GM12873 (cell line): Measurements from ENCODE around the gene CHRNA5.

Experiments used
- TF ChIP-seq, protein P1 (sequence below): IDR thresholded peaks from 2 replicates; pipeline ENCODE4 v1.5.1; 2012; ENCODE audit warnings: low read depth, mild to moderate bottlenecking, moderate library complexity, low read length, control low read depth; ENCODE audit not compliant: insufficient read depth; ENCODE audit errors: missing control alignments

CHRNA5 gene

DNA sequence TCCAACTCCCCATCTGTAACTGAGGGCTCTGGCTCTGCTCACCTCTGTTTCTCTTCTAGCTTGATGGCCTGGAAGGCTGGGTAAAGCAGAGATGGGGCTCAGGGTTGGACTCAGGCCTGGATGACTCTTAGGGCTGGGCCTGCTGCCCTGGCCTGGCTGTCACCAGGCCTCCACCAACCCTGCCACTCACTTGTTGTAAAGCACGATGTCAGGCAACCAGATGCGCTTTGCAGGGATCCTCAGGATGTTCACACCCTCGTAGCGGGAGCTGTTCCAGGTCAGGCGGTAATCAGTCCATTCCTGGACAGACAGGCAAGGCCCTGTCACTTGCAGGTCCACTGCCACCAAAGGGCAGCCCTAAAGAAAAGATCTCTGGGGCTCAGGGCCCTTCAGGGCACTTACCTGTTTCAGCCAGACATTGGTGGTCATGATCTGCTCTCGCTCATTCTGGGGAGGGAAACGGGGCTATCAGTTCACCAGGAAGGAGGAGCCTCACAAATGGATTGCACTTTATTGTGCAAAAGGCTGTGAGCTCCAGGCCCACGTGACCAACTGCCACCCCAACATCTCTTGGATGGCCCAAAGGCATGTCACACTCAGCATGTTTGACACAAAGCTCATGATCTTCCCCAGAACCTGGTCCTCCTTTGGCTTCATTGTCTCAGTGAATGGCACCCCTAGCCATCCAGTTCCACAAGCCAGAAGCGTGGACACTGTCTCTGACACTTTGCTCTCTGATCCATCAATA, 65.7 kb downstream of the CHRNA5 start:
- TF ChIP-seq, protein P1, sequence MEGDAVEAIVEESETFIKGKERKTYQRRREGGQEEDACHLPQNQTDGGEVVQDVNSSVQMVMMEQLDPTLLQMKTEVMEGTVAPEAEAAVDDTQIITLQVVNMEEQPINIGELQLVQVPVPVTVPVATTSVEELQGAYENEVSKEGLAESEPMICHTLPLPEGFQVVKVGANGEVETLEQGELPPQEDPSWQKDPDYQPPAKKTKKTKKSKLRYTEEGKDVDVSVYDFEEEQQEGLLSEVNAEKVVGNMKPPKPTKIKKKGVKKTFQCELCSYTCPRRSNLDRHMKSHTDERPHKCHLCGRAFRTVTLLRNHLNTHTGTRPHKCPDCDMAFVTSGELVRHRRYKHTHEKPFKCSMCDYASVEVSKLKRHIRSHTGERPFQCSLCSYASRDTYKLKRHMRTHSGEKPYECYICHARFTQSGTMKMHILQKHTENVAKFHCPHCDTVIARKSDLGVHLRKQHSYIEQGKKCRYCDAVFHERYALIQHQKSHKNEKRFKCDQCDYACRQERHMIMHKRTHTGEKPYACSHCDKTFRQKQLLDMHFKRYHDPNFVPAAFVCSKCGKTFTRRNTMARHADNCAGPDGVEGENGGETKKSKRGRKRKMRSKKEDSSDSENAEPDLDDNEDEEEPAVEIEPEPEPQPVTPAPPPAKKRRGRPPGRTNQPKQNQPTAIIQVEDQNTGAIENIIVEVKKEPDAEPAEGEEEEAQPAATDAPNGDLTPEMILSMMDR = no peak

DNA sequence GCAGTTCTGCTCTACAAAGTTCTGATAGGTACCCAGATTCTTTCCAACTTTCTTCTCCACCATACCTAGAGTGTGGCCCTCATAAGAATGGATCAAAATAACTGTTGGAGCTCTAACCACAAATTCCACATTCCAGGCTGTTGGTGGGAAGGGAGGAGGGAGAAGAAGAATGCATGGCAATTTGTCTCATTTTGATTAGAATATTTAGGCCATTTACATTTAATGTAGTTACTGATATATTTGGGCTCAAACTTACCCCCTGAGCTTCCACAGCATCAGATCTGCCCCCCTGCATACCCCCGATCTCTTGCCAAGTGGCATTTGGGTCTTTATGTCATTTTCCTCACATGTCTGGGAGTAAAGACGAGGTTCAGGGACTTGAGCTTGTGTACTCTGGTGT, 68.0 kb downstream of the CHRNA5 start:
- TF ChIP-seq, protein P1 = no peak

DNA sequence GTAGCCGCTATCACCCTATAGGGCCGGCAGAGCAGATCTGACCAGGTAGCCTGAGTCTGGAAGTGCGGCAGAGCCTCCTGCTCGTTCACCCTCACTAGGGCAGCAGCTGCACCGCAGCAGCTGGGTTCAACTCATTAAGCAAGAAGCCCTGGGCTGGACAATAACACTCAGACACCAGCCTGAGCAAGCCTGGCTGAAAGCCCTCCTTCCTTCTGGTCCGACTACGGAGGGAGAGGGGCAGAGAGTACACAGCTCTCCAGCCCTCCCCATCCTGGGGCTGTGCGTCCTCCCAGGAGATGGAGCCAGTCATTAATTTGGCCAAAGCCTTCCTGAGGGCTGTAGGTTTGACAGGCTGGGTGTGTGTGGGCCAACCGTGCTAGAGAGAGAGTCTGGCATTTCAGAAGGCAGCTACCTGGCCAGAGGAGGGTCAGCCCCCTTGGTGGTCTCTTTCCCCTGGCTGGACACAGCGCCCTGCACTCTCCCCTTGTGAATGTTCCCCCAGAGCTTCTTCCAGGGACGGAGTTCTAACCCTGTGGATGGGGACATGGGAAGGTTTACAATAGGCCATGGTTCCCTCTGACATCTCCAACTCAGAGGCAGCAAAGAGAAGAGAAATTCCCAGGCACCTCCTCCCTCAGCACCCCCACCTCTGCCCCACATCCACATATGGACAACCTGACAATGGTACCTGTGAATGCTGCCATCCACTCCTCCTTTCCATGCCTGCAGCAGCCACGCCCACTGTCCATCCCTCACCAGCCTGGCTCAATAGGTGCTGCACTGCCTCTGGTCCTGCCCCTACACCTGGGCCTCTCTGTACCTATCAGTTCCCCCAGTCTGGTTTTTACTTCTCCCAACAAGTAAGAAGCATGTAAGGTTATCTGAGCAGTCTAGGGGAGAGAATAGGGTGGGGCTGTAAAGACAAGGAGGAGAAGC, 69.2 kb downstream of the CHRNA5 start:
- TF ChIP-seq, protein P1 = no peak

DNA sequence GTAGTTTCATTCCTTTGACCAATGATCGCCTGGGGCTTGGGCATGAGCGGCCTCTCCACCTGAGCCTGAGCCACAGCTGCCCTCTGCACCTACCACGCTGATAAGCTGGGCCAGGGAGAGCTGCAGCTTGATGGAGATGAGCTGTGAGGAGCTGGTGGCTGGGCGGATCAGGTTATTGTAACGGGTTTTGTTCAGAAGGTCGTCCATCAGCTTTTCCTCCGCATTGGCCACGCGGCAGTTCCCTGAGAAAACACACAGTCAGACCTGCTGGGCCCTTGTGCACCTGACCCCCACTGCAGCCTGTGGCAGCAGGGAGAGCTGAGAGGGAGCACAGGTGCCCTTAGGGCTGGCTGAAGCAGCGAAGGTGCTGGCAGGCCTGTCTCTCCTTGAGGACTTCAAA, 70.0 kb downstream of the CHRNA5 start:
- TF ChIP-seq, protein P1 = no peak

DNA sequence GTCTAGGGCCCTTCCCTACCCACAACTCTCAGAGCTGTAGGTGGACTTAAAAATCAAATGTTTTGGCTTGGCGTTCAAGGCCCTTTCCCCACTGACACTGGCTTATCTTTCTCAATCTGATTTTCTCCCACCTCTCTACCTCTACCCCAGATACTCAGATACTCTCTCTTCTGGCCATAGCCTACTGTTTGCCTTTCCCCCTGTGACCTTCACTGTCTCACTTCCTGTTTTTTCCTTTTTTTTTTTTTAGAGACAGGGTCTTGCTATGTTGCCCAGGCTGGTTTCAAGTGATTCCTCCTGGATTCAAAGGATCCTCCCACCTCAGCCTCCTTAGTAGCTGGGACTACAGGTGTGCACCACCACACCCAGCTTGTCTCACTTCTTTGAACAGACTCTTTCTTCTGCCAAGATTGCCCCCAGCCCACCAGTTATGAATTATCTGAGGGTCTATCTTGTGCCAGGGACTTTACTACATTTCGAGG, 71.1 kb downstream of the CHRNA5 start:
- TF ChIP-seq, protein P1 = no peak

DNA sequence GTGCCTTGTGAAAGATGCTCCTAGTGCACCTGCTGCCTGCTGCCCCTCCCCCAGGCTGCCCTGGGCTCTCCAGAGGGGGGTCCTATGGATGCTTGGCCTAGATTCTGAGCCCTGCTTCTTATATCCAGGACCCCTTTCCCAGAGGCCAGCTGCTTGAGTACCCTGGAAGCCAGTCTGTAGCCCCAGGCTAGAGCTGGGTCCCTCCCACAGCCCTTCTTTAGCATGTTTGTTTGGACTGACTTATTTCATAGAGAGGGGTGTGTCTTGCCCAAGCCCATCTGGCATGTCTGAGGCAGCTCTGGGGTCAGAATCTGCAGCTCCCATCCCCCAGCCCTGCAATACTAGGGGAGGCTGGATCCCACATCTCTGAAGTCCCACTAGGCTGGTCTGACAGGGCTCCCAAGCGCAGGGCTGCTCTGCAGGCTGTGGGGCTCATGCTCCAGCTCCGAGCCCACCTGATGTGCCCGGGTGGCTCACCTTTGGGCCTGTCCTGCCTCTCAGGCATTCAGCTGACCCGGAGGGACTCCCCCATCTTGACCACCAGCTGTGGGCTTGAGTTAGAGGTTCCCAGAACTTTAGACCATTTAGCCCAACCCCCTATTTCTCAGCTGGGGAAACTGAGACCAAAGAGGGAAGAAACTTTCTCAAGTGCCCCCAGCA, 72.6 kb downstream of the CHRNA5 start:
- TF ChIP-seq, protein P1 = no peak
